Stimulated activated effector memory CD8-positive, alpha-beta T cell treated with anti-CD3 and anti-CD28 coated beads, Interleukin-12 subunit alpha, Interleukin-12 subunit beta, amount 100 ng/mL, for 72 hours (primary cell): Measurements from ENCODE around the gene AACS.
"Not testable (repeated sequence)": the region's sequence is repeated elsewhere in the genome, so short reads cannot be mapped to it uniquely, and the experiment has no call there.

Experiments
- ATAC-seq: fragments of 150-1000 bp; cut with Tn5 transposase; 2 replicates; pipeline ENCODE4 v1.10.0; 2021
- DNase-seq, 2 donors: peaks; one replicate each; pipeline ENCODE4 v3.0.0; 2021 to 2022; ENCODE audit warnings: low spot score in 2 of 2
- H3K27ac Mint-ChIP-seq: one replicate; pipeline ENCODE4 v1.8.0; 2022; ENCODE audit warnings: mild to moderate bottlenecking, mixed read lengths
- H3K36me3 Mint-ChIP-seq: one replicate; pipeline ENCODE4 v1.8.0; 2022; ENCODE audit warnings: mild to moderate bottlenecking, mixed read lengths
- H3K4me1 Mint-ChIP-seq: one replicate; pipeline ENCODE4 v1.8.0; 2022; ENCODE audit warnings: mixed read lengths
- H3K4me3 Mint-ChIP-seq: one replicate; pipeline ENCODE4 v1.8.0; 2022; ENCODE audit warnings: mild to moderate bottlenecking, mixed read lengths
- H3K9me3 Mint-ChIP-seq: one replicate; pipeline ENCODE4 v1.8.0; 2022; ENCODE audit warnings: mixed read lengths

The AACS gene

GRCh38 chr12:125038976-125039625 lies 26.1 kb upstream of the AACS start:
- H3K4me1 Mint-ChIP-seq: no peaks in the 10 kb centered on the region
- no peak overlapping the region for H3K4me3 Mint-ChIP-seq
- H3K9me3 Mint-ChIP-seq: peaks cover 2% of the 10 kb centered on the region
- no peaks in the 10 kb centered on the region for H3K36me3 Mint-ChIP-seq
- ATAC-seq (no peak), DNase-seq (no peak)
- H3K27ac Mint-ChIP-seq: no peak overlapping the region

GRCh38 chr12:125049093-125049458 lies 16.2 kb upstream of the AACS start:
- H3K4me3 Mint-ChIP-seq: peak overlapping the region; percentile 76
- ATAC-seq (no peak), DNase-seq (no peak)
- H3K9me3 Mint-ChIP-seq: no peaks in the 10 kb centered on the region
- peaks cover 7% of the 10 kb centered on the region for H3K4me1 Mint-ChIP-seq
- H3K36me3 Mint-ChIP-seq: no peaks in the 10 kb centered on the region
- no peak overlapping the region for H3K27ac Mint-ChIP-seq

- ATAC-seq: no peak
- H3K4me1 Mint-ChIP-seq: peaks cover 7% of the 10 kb centered on the region
- H3K36me3 Mint-ChIP-seq: no peaks in the 10 kb centered on the region
- no peaks in the 10 kb centered on the region for H3K9me3 Mint-ChIP-seq
- no peak overlapping the region for H3K27ac Mint-ChIP-seq
- DNase-seq: no peak
- peak overlapping the region; percentile 76 for H3K4me3 Mint-ChIP-seq
Observed at GRCh38 chr12:125050446-125050845, 14.8 kb upstream of the AACS start.

- ATAC-seq (no peak), DNase-seq (no peak)
- peaks cover 7% of the 10 kb centered on the region for H3K4me1 Mint-ChIP-seq
- H3K36me3 Mint-ChIP-seq: no peaks in the 10 kb centered on the region
- H3K9me3 Mint-ChIP-seq: no peaks in the 10 kb centered on the region
- H3K4me3 Mint-ChIP-seq: peak overlapping the region; percentile 76
- no peak overlapping the region for H3K27ac Mint-ChIP-seq
Observed at GRCh38 chr12:125050868-125051267, 14.4 kb upstream of the AACS start.

GRCh38 chr12:125053821-125054220 lies 11.4 kb upstream of the AACS start:
- no peak overlapping the region for H3K27ac Mint-ChIP-seq
- ATAC-seq (no peak), DNase-seq (no peak)
- no peaks in the 10 kb centered on the region for H3K9me3 Mint-ChIP-seq
- H3K36me3 Mint-ChIP-seq: no peaks in the 10 kb centered on the region
- no peak overlapping the region for H3K4me3 Mint-ChIP-seq
- H3K4me1 Mint-ChIP-seq: peaks cover 7% of the 10 kb centered on the region

- DNase-seq (no peak), ATAC-seq (no peak)
- no peak overlapping the region for H3K27ac Mint-ChIP-seq
- H3K9me3 Mint-ChIP-seq: no peaks in the 10 kb centered on the region
- no peak overlapping the region for H3K4me3 Mint-ChIP-seq
- no peaks in the 10 kb centered on the region for H3K4me1 Mint-ChIP-seq
- no peaks in the 10 kb centered on the region for H3K36me3 Mint-ChIP-seq
Observed at GRCh38 chr12:125055591-125055990, 9.6 kb upstream of the AACS start.

GRCh38 chr12:125056306-125056705 lies 8.9 kb upstream of the AACS start:
- Mint-ChIP-seq H3K27ac (no peak overlapping the region), H3K36me3 (no peaks in the 10 kb centered on the region), H3K4me1 (no peaks in the 10 kb centered on the region), H3K9me3 (no peaks in the 10 kb centered on the region), H3K4me3 (no peak overlapping the region)
- no peak for DNase-seq
- no peak for ATAC-seq

- no peak overlapping the region for H3K27ac Mint-ChIP-seq
- no peak for DNase-seq
- no peak overlapping the region for H3K4me3 Mint-ChIP-seq
- no peak for ATAC-seq
- no peaks in the 10 kb centered on the region for H3K9me3 Mint-ChIP-seq
- no peaks in the 10 kb centered on the region for H3K4me1 Mint-ChIP-seq
- H3K36me3 Mint-ChIP-seq: no peaks in the 10 kb centered on the region
Observed at GRCh38 chr12:125057708-125058107, 7.5 kb upstream of the AACS start.

GRCh38 chr12:125061229-125061628 lies 4.0 kb upstream of the AACS start:
- Mint-ChIP-seq H3K9me3 (no peaks in the 10 kb centered on the region), H3K27ac (no peak overlapping the region), H3K36me3 (no peaks in the 10 kb centered on the region), H3K4me3 (no peak overlapping the region), H3K4me1 (peaks cover 14% of the 10 kb centered on the region)
- no peak for ATAC-seq
- DNase-seq: no peak

- H3K9me3 Mint-ChIP-seq, ATAC-seq, H3K36me3 Mint-ChIP-seq, H3K27ac Mint-ChIP-seq, H3K4me3 Mint-ChIP-seq, DNase-seq: not testable (repeated sequence)
- peaks cover 25% of the 10 kb centered on the region for H3K4me1 Mint-ChIP-seq
Observed at GRCh38 chr12:125063522-125063921, 1.7 kb upstream of the AACS start.

GRCh38 chr12:125064492-125064891 lies 743 bp upstream of the AACS start:
- Mint-ChIP-seq H3K9me3 (no peaks in the 10 kb centered on the region), H3K4me3 (peak overlapping the region; percentile 61), H3K36me3 (no peaks in the 10 kb centered on the region), H3K4me1 (peaks cover 25% of the 10 kb centered on the region), H3K27ac (no peak overlapping the region)
- DNase-seq: no peak
- ATAC-seq: no peak

GRCh38 chr12:125065919-125066570 lies 810 bp downstream of the AACS start:
- ATAC-seq (no peak), DNase-seq (no peak)
- Mint-ChIP-seq H3K4me1 (peaks cover 25% of the 10 kb centered on the region), H3K9me3 (no peaks in the 10 kb centered on the region), H3K4me3 (peak overlapping the region; percentile 61), H3K27ac (peak overlapping the region; percentile 27), H3K36me3 (no peaks in the 10 kb centered on the region)

GRCh38 chr12:125068391-125068790 lies 3.2 kb downstream of the AACS start:
- Mint-ChIP-seq H3K4me3 (no peak overlapping the region), H3K4me1 (peaks cover 25% of the 10 kb centered on the region), H3K27ac (no peak overlapping the region), H3K36me3 (no peaks in the 10 kb centered on the region), H3K9me3 (no peaks in the 10 kb centered on the region)
- ATAC-seq: no peak
- no peak for DNase-seq

- no peak overlapping the region for H3K4me3 Mint-ChIP-seq
- no peak overlapping the region for H3K27ac Mint-ChIP-seq
- no peaks in the 10 kb centered on the region for H3K9me3 Mint-ChIP-seq
- peaks cover 21% of the 10 kb centered on the region for H3K4me1 Mint-ChIP-seq
- DNase-seq: no peak
- H3K36me3 Mint-ChIP-seq: peaks cover under 1% of the 10 kb centered on the region
- ATAC-seq: no peak
Observed at GRCh38 chr12:125069616-125070015, 4.4 kb downstream of the AACS start.

- no peak overlapping the region for H3K4me3 Mint-ChIP-seq
- no peak overlapping the region for H3K27ac Mint-ChIP-seq
- peaks cover 16% of the 10 kb centered on the region for H3K4me1 Mint-ChIP-seq
- DNase-seq (no peak), ATAC-seq (no peak)
- H3K36me3 Mint-ChIP-seq: peaks cover 5% of the 10 kb centered on the region
- H3K9me3 Mint-ChIP-seq: no peaks in the 10 kb centered on the region
Observed at GRCh38 chr12:125070112-125070511, 4.9 kb downstream of the AACS start.

- peaks cover 12% of the 10 kb centered on the region for H3K36me3 Mint-ChIP-seq
- no peak overlapping the region for H3K4me3 Mint-ChIP-seq
- DNase-seq (no peak), ATAC-seq (no peak)
- no peaks in the 10 kb centered on the region for H3K9me3 Mint-ChIP-seq
- peaks cover 15% of the 10 kb centered on the region for H3K4me1 Mint-ChIP-seq
- H3K27ac Mint-ChIP-seq: no peak overlapping the region
Observed at GRCh38 chr12:125070661-125071390, 5.6 kb downstream of the AACS start.
